IPS-20b (cell line): ENCODE results near the gene PUS3.

Experiments used
- H3K27ac ChIP-seq: one replicate; pipeline ENCODE4 v1.5.1; 2013; ENCODE audit warnings: low read length
- H3K27me3 ChIP-seq: 2 replicates; pipeline ENCODE4 v1.6.1; 2013; ENCODE audit warnings: mild to moderate bottlenecking, low read length, inconsistent platforms; ENCODE audit not compliant: insufficient read depth
- H3K36me3 ChIP-seq: 2 replicates; pipeline ENCODE4 v1.6.1; 2013; ENCODE audit warnings: low read depth, mild to moderate bottlenecking, inconsistent platforms, low read length, moderate library complexity; ENCODE audit not compliant: insufficient read depth
- H3K4me1 ChIP-seq: 2 replicates; pipeline ENCODE4 v1.6.1; 2013; ENCODE audit warnings: mild to moderate bottlenecking, control low read depth, inconsistent platforms, low read length, moderate library complexity; ENCODE audit not compliant: insufficient read depth
- H3K4me3 ChIP-seq: 2 replicates; pipeline ENCODE4 v1.5.1; 2013; ENCODE audit warnings: mild to moderate bottlenecking, low read length, inconsistent platforms
- H3K9ac ChIP-seq: 2 replicates; pipeline ENCODE4 v1.6.1; 2013; ENCODE audit warnings: low read depth, mild to moderate bottlenecking, inconsistent platforms, low read length, moderate library complexity
- H3K9me3 ChIP-seq: 2 replicates; pipeline ENCODE4 v1.6.1; 2013; ENCODE audit warnings: mild to moderate bottlenecking, low read depth, low read length, inconsistent platforms; ENCODE audit not compliant: insufficient read depth

The PUS3 gene

GRCh38 chr11:125945797-125946520 lies 43.0 kb upstream of the PUS3 start, which contains the start of gene VSIG10L2:
Gene VSIG10L2, plus strand, starts transcription at chr11:125946044. Its CDS starts 12 bp downstream, at chr11:125946056.
- Histone ChIP-seq H3K9ac (no peak within 1 kb of the TSS), H3K4me1 (peaks cover 6% of the 10 kb centered on the region; the same call in 1 of the 2 replicates), H3K4me3 (no peak within 1 kb of the TSS), H3K27me3 (no peaks in the 10 kb centered on the region), H3K36me3 (no peaks in the 10 kb centered on the region), H3K9me3 (no peaks in the 10 kb centered on the region), H3K27ac (no peak within 1 kb of the TSS)

- Histone ChIP-seq H3K9me3 (no peaks in the 10 kb centered on the region), H3K4me1 (peaks cover 6% of the 10 kb centered on the region; the same call in 1 of the 2 replicates), H3K4me3 (no peak overlapping the region), H3K9ac (no peak overlapping the region), H3K36me3 (no peaks in the 10 kb centered on the region), H3K27ac (no peak overlapping the region), H3K27me3 (no peaks in the 10 kb centered on the region)
Measured at GRCh38 chr11:125945011-125945796, 42.2 kb upstream of the PUS3 start.

- Histone ChIP-seq H3K9ac (no peak overlapping the region), H3K27me3 (no peaks in the 10 kb centered on the region), H3K4me1 (peaks cover 6% of the 10 kb centered on the region; the same call in 1 of the 2 replicates), H3K27ac (no peak overlapping the region), H3K9me3 (no peaks in the 10 kb centered on the region), H3K36me3 (no peaks in the 10 kb centered on the region), H3K4me3 (no peak overlapping the region)
Measured at GRCh38 chr11:125944350-125945010, 41.5 kb upstream of the PUS3 start.

DNA sequence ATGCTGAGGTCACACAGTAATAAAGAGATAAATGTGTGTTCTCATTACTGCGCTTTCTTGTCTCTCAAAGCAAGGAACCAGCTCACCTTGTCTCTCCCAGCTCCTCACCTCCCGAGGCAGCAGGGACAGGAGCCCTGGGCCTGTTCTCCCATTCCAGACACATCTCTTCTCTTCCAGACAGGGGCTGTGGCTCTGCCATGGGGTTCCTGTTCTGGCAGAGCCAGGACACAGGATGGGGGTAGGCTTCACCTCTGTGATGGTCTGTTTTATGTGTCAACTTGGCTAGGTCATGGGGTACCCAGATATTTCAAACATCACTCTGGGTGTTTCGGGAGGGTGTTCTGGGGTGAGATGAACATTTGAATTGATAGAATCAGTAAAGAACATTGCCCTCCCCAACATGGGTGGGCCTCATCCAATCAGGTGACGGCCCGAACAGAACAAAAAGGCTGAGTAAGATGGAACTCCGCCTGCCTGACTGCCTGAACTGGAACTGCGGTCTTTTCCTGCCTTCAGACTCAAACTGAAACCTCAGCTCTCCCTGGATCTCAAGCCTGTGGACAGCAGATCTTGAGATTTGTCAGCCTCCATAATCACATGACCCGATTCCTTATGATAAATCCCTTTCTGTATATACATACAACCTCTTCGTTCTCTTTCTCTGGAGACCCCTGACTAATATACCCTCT lies 40.8 kb upstream of the PUS3 start:
- H3K36me3 ChIP-seq: no peaks in the 10 kb centered on the region
- H3K4me1 ChIP-seq: peaks cover 6% of the 10 kb centered on the region; the same call in 1 of the 2 replicates
- no peak overlapping the region for H3K9ac ChIP-seq
- no peaks in the 10 kb centered on the region for H3K27me3 ChIP-seq
- no peak overlapping the region for H3K27ac ChIP-seq
- H3K9me3 ChIP-seq: no peaks in the 10 kb centered on the region
- no peak overlapping the region for H3K4me3 ChIP-seq

DNA sequence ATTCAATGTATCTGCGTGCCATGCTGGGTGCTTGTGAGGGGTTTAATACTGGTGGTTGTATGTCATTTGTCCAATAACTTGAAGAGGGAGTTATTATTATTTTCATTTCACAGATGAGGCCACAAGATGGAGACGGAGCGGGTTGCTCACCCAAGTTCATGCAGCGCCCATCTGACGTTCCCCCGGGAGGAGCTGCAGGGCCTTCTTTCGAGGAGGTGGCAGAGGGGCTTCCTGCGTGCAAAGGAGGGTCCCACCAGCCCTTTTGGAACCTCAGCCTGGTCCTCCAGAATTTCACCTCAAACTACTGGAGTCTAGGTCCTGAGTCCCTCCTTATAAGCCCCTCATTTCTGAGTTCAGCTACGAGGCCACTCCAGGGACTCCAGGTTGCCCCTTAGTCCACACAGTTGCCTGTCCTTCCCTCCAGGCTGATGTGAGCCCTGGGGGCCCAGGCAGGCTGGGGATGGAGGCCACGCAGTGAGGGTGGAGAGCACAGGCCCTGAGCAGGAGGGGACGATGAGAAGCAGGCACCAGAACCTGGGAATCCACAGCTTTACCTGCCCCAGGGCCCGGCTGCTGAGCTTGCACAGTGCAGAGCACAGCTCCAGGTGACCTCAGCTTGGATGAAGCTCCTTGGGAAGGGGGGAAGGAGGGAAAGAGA lies 39.9 kb upstream of the PUS3 start:
- no peak overlapping the region for H3K27ac ChIP-seq
- no peak overlapping the region for H3K9ac ChIP-seq
- peaks cover 6% of the 10 kb centered on the region; the same call in 1 of the 2 replicates for H3K4me1 ChIP-seq

GRCh38 chr11:125941619-125942611 lies 38.9 kb upstream of the PUS3 start:
- Histone ChIP-seq H3K9me3 (no peaks in the 10 kb centered on the region), H3K4me3 (no peak overlapping the region; the same call in 1 of the 2 replicates), H3K4me1 (peaks cover 6% of the 10 kb centered on the region; the same call in 1 of the 2 replicates), H3K27ac (no peak overlapping the region), H3K36me3 (no peaks in the 10 kb centered on the region), H3K9ac (peak overlapping the region; percentile 30; the same call in 1 of the 2 replicates), H3K27me3 (no peaks in the 10 kb centered on the region)

More for the DNA sequence above, 39.9 kb upstream of the PUS3 start:
- Histone ChIP-seq H3K4me3 (no peak overlapping the region), H3K36me3 (no peaks in the 10 kb centered on the region), H3K27me3 (no peaks in the 10 kb centered on the region), H3K9me3 (no peaks in the 10 kb centered on the region)

GRCh38 chr11:125941267-125941618 lies 38.2 kb upstream of the PUS3 start:
- Histone ChIP-seq H3K9me3 (no peaks in the 10 kb centered on the region), H3K9ac (peak overlapping the region; percentile 30; the same call in 1 of the 2 replicates), H3K4me1 (peaks cover 6% of the 10 kb centered on the region; the same call in 1 of the 2 replicates), H3K27ac (no peak overlapping the region), H3K4me3 (no peak overlapping the region; the same call in 1 of the 2 replicates), H3K27me3 (no peaks in the 10 kb centered on the region), H3K36me3 (no peaks in the 10 kb centered on the region)

DNA sequence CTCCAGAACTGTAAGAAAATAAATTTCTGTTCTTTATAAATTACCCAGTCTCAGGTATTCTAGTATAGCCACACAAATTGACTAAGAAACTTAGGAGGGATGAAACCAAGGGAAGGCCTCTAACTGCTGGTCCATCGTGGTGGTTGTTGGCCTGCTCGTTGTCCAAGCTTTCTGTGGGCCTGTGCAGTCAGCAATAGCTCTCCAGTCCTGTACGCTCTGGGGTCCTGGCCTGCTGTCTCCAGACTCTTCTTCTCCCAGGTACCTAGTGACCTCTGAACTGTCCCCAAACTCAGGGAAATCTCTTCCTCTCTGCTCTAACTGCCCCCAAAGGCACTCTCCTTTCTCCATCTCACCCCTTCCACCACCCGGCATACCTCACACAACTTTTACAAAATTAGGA lies 37.1 kb upstream of the PUS3 start:
- no peaks in the 10 kb centered on the region for H3K27me3 ChIP-seq
- H3K36me3 ChIP-seq: no peaks in the 10 kb centered on the region
- H3K9ac ChIP-seq: no peak overlapping the region
- H3K4me1 ChIP-seq: peaks cover 6% of the 10 kb centered on the region; the same call in 1 of the 2 replicates
- no peak overlapping the region for H3K27ac ChIP-seq
- H3K9me3 ChIP-seq: no peaks in the 10 kb centered on the region
- no peak overlapping the region for H3K4me3 ChIP-seq

- Histone ChIP-seq H3K4me3 (no peak overlapping the region), H3K36me3 (no peaks in the 10 kb centered on the region), H3K27ac (no peak overlapping the region), H3K4me1 (peaks cover 7% of the 10 kb centered on the region; the same call in 1 of the 2 replicates), H3K9ac (no peak overlapping the region), H3K27me3 (no peaks in the 10 kb centered on the region), H3K9me3 (no peaks in the 10 kb centered on the region)
Measured at GRCh38 chr11:125939081-125939521, 36.1 kb upstream of the PUS3 start.

DNA sequence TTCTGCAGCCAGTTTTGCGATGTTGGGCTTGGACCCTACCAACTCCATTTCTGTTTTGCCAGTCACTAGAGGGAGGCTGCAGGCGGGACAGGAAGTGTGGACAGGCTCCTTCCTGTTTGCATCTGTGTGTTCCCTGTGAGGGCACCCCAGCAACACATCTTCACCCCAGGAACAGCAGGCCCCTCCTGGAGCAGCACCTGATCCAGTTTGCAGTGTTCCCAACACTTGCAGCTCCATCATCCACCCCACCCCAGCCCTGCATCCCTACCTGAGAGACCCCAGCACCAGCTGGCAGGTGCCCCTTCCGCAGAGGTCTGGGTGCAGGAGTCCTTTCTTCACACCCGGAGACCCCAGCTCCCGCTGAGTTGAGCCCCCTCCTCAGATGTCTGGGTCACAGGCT lies 35.4 kb upstream of the PUS3 start:
- Histone ChIP-seq H3K9me3 (no peaks in the 10 kb centered on the region), H3K9ac (no peak overlapping the region), H3K4me1 (peaks cover 13% of the 10 kb centered on the region; the same call in 1 of the 2 replicates), H3K36me3 (no peaks in the 10 kb centered on the region), H3K27me3 (no peaks in the 10 kb centered on the region), H3K4me3 (no peak overlapping the region), H3K27ac (no peak overlapping the region)
